ENCODE results near the gene CCSER1. TPM values are rescaled to one million over a fixed set of nuclear protein-coding genes. Genes with fewer than 3 reads are reported as not detected.

CCSER1 gene
- total and polyA plus RNA-seq, 2 experiments from 2014 or later, result 2.9 to 3.4 TPM

DNA sequence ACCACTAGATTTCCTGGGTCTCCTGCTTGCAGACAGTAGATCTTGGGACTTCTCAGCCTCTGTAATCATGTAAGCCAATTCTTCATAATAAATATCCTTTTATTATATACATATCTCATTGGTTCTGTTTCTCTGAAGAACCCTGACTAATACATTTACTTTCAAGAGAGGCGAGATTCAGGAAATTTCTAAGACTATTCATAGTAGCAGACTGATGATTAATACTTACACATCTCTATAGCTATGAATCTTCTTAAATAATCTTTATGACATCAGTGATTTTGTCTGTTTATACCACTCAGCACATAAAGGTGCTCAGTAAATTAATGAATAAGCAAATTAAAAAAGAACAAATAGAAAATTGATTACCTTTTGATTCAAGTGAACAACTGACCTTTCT is 1494.3 kb downstream of the CCSER1 start:
- H3K4me1 Mint-ChIP-seq, result peaks cover 24% of the 10 kb centered on the region; the same call in 2 of the 3 replicates
- DNase-seq (ENCODE audit: low spot score) (no peak), ATAC-seq (no peak)
- Histone ChIP-seq H3K79me2 (replicated peaks; ENCODE audit: insufficient read depth) (peaks cover 42% of the 10 kb centered on the region), H4K20me1 (replicated peaks; ENCODE audit: insufficient read depth) (no peaks in the 10 kb centered on the region), H2AFZ (no peak overlapping the region), H3F3A (replicated peaks; ENCODE audit: low read depth) (no peaks in the 10 kb centered on the region), H3K4me2 (no peak overlapping the region), H3K4me1 (ENCODE audit: insufficient read depth) (peaks cover 26% of the 10 kb centered on the region), H3K9me2 (ENCODE audit: insufficient read depth) (no peaks in the 10 kb centered on the region), H3K27ac (ENCODE audit: low read depth) (no peak overlapping the region), H3K27me3 (ENCODE audit: insufficient read depth) (no peaks in the 10 kb centered on the region), H3K4me3 (no peak overlapping the region), H3K36me3 (ENCODE audit: insufficient read depth) (peaks cover 4% of the 10 kb centered on the region; the same call in 1 of the 2 replicates)
- H3K27me3 Mint-ChIP-seq (ENCODE audit: insufficient read depth, low read depth, poor library complexity), result peaks cover 23% of the 10 kb centered on the region
- peaks cover 11% of the 10 kb centered on the region for H3K9me3 Mint-ChIP-seq
- TF ChIP-seq, protein P1, sequence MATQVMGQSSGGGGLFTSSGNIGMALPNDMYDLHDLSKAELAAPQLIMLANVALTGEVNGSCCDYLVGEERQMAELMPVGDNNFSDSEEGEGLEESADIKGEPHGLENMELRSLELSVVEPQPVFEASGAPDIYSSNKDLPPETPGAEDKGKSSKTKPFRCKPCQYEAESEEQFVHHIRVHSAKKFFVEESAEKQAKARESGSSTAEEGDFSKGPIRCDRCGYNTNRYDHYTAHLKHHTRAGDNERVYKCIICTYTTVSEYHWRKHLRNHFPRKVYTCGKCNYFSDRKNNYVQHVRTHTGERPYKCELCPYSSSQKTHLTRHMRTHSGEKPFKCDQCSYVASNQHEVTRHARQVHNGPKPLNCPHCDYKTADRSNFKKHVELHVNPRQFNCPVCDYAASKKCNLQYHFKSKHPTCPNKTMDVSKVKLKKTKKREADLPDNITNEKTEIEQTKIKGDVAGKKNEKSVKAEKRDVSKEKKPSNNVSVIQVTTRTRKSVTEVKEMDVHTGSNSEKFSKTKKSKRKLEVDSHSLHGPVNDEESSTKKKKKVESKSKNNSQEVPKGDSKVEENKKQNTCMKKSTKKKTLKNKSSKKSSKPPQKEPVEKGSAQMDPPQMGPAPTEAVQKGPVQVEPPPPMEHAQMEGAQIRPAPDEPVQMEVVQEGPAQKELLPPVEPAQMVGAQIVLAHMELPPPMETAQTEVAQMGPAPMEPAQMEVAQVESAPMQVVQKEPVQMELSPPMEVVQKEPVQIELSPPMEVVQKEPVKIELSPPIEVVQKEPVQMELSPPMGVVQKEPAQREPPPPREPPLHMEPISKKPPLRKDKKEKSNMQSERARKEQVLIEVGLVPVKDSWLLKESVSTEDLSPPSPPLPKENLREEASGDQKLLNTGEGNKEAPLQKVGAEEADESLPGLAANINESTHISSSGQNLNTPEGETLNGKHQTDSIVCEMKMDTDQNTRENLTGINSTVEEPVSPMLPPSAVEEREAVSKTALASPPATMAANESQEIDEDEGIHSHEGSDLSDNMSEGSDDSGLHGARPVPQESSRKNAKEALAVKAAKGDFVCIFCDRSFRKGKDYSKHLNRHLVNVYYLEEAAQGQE (IDR thresholded peaks at IDR 0.05; ENCODE audit: unreplicated experiment), result no peak
- TF ChIP-seq EZH2 (IDR thresholded peaks at IDR 0.05; ENCODE audit: low read depth, unreplicated experiment) (no peak), EZH2phosphoT487 (IDR thresholded peaks at IDR 0.05; ENCODE audit: unreplicated experiment) (no peak), JUNB (IDR thresholded peaks at IDR 0.05; ENCODE audit: unreplicated experiment) (no peak), ZNF114 (CRISPR knock-in tag; IDR thresholded peaks at IDR 0.05) (no peak), STAT1 (IDR thresholded peaks at IDR 0.05; ENCODE audit: unreplicated experiment) (no peak), POLR2AphosphoS5 (IDR thresholded peaks at IDR 0.05; ENCODE audit: low read depth) (no peak), CREB1 (CRISPR knock-in tag; IDR thresholded peaks at IDR 0.05; ENCODE audit: low read depth) (no peak), NANOG (IDR thresholded peaks at IDR 0.05; ENCODE audit: borderline replicate concordance) (no peak)
- TF ChIP-seq, protein P2, sequence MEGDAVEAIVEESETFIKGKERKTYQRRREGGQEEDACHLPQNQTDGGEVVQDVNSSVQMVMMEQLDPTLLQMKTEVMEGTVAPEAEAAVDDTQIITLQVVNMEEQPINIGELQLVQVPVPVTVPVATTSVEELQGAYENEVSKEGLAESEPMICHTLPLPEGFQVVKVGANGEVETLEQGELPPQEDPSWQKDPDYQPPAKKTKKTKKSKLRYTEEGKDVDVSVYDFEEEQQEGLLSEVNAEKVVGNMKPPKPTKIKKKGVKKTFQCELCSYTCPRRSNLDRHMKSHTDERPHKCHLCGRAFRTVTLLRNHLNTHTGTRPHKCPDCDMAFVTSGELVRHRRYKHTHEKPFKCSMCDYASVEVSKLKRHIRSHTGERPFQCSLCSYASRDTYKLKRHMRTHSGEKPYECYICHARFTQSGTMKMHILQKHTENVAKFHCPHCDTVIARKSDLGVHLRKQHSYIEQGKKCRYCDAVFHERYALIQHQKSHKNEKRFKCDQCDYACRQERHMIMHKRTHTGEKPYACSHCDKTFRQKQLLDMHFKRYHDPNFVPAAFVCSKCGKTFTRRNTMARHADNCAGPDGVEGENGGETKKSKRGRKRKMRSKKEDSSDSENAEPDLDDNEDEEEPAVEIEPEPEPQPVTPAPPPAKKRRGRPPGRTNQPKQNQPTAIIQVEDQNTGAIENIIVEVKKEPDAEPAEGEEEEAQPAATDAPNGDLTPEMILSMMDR (conservative IDR thresholded peaks at IDR 0.05; ENCODE audit: low read depth in 2 of 2), result no peak
- TF ChIP-seq, protein P3, sequence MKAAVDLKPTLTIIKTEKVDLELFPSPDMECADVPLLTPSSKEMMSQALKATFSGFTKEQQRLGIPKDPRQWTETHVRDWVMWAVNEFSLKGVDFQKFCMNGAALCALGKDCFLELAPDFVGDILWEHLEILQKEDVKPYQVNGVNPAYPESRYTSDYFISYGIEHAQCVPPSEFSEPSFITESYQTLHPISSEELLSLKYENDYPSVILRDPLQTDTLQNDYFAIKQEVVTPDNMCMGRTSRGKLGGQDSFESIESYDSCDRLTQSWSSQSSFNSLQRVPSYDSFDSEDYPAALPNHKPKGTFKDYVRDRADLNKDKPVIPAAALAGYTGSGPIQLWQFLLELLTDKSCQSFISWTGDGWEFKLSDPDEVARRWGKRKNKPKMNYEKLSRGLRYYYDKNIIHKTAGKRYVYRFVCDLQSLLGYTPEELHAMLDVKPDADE (IDR thresholded peaks at IDR 0.05), result no peak
- TF ChIP-seq, protein P4, sequence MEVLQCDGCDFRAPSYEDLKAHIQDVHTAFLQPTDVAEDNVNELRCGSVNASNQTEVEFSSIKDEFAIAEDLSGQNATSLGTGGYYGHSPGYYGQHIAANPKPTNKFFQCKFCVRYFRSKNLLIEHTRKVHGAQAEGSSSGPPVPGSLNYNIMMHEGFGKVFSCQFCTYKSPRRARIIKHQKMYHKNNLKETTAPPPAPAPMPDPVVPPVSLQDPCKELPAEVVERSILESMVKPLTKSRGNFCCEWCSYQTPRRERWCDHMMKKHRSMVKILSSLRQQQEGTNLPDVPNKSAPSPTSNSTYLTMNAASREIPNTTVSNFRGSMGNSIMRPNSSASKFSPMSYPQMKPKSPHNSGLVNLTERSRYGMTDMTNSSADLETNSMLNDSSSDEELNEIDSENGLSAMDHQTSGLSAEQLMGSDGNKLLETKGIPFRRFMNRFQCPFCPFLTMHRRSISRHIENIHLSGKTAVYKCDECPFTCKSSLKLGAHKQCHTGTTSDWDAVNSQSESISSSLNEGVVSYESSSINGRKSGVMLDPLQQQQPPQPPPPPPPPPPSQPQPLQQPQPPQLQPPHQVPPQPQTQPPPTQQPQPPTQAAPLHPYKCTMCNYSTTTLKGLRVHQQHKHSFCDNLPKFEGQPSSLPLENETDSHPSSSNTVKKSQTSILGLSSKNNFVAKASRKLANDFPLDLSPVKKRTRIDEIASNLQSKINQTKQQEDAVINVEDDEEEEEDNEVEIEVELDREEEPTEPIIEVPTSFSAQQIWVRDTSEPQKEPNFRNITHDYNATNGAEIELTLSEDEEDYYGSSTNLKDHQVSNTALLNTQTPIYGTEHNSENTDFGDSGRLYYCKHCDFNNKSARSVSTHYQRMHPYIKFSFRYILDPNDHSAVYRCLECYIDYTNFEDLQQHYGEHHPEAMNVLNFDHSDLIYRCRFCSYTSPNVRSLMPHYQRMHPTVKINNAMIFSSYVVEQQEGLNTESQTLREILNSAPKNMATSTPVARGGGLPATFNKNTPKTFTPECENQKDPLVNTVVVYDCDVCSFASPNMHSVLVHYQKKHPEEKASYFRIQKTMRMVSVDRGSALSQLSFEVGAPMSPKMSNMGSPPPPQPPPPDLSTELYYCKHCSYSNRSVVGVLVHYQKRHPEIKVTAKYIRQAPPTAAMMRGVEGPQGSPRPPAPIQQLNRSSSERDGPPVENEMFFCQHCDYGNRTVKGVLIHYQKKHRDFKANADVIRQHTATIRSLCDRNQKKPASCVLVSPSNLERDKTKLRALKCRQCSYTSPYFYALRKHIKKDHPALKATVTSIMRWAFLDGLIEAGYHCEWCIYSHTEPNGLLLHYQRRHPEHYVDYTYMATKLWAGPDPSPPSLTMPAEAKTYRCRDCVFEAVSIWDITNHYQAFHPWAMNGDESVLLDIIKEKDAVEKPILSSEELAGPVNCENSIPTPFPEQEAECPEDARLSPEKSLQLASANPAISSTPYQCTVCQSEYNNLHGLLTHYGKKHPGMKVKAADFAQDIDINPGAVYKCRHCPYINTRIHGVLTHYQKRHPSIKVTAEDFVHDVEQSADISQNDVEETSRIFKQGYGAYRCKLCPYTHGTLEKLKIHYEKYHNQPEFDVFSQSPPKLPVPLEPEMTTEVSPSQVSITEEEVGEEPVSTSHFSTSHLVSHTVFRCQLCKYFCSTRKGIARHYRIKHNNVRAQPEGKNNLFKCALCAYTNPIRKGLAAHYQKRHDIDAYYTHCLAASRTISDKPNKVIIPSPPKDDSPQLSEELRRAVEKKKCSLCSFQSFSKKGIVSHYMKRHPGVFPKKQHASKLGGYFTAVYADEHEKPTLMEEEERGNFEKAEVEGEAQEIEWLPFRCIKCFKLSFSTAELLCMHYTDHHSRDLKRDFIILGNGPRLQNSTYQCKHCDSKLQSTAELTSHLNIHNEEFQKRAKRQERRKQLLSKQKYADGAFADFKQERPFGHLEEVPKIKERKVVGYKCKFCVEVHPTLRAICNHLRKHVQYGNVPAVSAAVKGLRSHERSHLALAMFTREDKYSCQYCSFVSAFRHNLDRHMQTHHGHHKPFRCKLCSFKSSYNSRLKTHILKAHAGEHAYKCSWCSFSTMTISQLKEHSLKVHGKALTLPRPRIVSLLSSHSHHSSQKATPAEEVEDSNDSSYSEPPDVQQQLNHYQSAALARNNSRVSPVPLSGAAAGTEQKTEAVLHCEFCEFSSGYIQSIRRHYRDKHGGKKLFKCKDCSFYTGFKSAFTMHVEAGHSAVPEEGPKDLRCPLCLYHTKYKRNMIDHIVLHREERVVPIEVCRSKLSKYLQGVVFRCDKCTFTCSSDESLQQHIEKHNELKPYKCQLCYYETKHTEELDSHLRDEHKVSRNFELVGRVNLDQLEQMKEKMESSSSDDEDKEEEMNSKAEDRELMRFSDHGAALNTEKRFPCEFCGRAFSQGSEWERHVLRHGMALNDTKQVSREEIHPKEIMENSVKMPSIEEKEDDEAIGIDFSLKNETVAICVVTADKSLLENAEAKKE (CRISPR knock-in tag; IDR thresholded peaks at IDR 0.05), result no peak
- peaks cover 44% of the 10 kb centered on the region for H3K36me3 Mint-ChIP-seq (ENCODE audit: low read depth)
- H3K4me3 Mint-ChIP-seq, result no peak overlapping the region
- no peak overlapping the region for H3K27ac Mint-ChIP-seq
